Left cardiac atrium (tissue), 4 donors: ENCODE results near the gene CHST3. TPM values are rescaled to one million over a fixed set of nuclear protein-coding genes. Genes with fewer than 3 reads are reported as not detected.

ENCODE experiments used
- ATAC-seq, 2 donors: fragments of 200-7000 bp; cut with Tn5 transposase; one replicate each; pipeline ENCODE4 v1.9.1; 2020; ENCODE audit warnings: mild to moderate bottlenecking in 2 of 2, moderate library complexity in 2 of 2
- DNase-seq: peaks from one replicate; pipeline ENCODE4 v3.0.0-alpha.2; 2020
- intact Hi-C, 2 donors: fragments of 100-400 bp; cut with DNase I; formaldehyde crosslinking; loops; one replicate each; pipeline versions ENCODE4 v1.14.1 to v1.15.1; 2022 to 2023
- total RNA-seq, 2 donors: library from RNA; stranded (reverse); fragmentation: NEBNext Ultra II Directional; extraction: Animal tissue kit (Norgen Biotek cat#: 25700); gene quantifications; one replicate each; pipeline ENCODE4 v1.2.1, GENCODE V29; 2021
- donor health status: DM: no; HTN: yes; CAD: no.
- donor health status: DM: no; HTN: yes; CAD: no; lungs with severe emphysema.
- donor health status: DM: yes; HTN: yes; CAD: no.
- donor health status: Dilated cardiomyopathy.

Gene CHST3
- total RNA-seq, 2 donors from 2014 or later: 17.7 to 40.0 TPM

DNA sequence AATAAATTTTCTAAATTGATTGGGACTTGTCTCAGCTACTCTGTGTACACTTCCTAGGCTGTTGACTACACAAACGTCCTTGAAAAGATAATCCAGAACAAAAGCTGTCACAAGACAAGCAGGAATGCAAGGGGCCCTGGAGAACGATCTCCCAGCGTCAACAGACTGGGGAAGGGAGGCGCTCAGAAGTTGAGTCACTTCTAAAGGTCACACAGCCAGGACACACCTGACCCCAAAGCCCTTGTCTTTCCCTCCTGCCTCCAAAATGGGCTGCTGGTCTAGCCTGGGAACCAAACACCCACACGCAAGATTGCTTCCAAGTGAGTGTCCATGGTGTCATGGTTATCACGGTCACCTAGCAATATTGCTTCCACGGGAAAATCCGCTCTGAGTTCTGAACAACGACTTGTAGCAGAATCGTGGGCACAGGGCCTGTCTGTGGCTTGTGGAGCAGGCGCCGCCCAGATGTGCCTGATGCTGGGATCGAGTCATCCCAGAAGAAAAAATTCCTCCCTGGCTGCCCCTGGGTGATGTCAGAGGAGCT, 74.3 kb downstream of the CHST3 start:
- intact Hi-C loops: no loop called here
- no peak for ATAC-seq
- DNase-seq: no peak

DNA sequence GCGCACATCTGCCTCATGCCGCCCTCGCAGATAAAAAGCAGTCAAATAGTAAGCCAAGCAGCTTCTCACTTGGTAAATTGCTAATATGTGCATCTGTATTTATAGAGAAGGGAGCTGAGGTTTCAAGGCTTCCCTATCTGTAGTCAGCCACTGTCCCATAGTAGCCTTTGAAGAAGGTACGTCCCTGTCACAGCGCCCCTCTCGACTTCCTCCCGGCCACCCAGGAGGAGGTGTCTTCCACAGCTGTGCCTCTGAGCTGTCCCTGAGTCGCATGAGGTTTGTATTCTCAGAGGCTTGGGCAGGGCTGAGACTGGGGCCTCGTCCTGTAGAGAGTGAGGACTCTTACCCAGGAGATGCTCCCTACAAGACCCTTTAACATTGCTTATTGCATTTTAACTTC, 75.2 kb downstream of the CHST3 start:
- no peak for DNase-seq
- ATAC-seq: no peak
- intact Hi-C loops: no loop called here

DNA sequence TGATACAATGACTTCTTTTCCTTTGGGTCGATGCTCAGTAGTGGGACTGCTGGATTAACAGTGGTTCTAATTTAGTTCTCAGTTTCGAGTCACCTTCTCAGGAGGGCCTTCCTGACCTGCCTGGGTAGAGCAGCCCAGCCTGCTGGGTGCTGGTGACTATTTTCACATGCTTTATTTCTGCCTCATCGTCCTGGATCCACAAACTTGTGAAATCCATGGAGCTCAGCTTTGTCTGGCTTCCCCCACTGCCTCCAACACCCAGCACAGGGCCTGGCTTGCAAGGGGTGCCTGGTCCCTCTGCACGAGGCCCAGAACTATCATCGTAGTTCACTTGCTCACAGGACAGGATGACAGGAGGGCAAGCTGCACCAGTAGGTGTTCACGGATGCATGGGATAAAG, 77.3 kb downstream of the CHST3 start:
- intact Hi-C loops: no loop called here
- DNase-seq: no peak

DNA sequence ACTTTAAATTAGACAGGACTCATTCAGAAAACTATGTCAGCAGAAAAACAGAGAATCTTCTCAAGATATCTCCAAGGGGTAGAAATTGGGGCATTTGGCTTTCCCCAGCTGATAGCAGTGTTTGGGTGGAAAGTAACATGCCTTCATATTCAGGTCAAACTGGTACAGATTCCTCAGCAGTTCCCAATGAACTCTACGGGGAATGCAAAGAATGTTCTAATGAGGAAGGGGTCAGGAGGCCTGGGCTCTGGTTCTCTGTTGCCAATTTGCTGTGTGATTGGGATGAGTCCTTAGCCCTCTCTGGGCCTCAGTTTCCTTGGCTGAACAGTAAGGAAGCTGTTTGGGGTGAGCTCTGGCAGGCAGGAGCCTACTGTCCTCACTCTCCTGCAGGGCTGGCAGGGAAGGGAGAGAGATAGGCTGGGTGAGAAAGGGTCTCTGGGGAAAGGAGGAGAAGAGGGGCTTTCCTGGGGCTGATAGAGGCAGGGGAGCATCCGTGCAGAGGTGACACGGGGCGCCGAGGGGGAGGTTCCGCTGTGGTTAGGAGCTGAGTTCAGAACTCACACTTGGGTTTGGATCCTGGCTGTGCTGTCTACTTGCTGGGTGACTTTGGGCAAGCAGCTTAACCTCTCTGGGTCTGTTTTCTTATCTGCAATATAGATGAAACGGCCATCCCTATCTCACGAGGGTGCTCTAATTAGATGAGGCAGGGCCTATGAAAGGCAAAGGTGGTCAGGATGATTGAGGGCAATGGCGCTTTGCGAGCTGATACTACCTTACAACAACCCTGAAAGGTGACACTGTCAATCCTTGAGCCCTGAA, 79.0 kb downstream of the CHST3 start:
- ATAC-seq (no peak), DNase-seq (no peak)
- intact Hi-C loops: no loop called here

More for the DNA sequence above, 77.3 kb downstream of the CHST3 start:
- ATAC-seq: no peak

DNA sequence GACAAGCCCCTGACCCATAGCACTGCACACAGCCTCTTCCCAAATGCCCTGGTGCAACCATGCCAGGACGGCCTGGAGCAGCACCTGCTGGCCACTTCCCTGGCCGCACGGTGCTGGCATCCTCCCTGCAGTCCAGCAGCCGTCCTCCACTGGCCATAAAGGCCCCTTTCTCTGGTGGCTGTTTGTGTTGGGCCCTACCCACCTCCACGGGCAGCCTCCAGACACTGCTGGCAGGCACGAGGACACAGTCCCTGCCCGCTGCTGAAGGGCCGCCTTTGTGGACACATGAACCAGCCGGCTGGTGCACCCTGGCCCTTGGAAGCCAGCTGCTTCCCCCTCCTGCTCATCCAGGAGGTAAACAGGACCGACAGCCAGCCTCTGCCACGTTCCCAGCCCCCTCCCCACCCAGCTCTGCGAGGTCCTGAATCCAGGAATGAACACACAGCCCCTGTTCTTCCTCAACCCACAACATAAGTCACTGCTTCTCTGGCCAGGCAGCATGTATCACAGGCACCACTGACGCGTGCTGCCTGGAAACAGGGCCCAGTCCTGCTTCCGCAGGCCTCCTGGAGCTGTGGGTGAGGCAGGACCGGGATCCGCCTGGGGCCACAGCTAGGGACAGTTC, 80.3 kb downstream of the CHST3 start:
- no peak for DNase-seq
- intact Hi-C loops: loop anchor here in 1 of 2 donors (5.0 kb wide), 1 partner anchor 92 kb away; no protein-coding TSS in a partner anchor
- peak; percentile 78 to 81 for ATAC-seq

DNA sequence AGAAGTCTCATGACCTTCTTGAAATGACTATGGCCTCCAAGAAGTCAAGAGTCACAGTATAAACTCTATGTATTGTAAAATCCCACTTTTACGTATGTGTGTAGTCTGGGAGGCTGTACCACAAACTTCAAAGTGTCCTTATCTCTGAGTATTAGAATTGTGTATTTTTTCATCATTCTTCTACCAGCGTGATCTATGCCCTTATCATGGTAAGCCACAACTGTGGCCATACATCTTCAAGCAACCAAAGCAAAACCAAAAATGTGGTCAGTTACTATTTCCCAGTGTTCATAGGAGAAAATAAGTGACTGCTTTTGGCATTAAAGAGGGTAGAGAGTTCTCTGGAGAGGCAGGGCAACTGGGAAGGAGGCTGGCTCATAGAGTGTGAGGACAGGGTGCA, 81.4 kb downstream of the CHST3 start:
- ATAC-seq (no peak), DNase-seq (no peak)
- intact Hi-C loops: loop anchor here in 1 of 2 donors (5.0 kb wide), 1 partner anchor 93 kb away; no protein-coding TSS in a partner anchor

DNA sequence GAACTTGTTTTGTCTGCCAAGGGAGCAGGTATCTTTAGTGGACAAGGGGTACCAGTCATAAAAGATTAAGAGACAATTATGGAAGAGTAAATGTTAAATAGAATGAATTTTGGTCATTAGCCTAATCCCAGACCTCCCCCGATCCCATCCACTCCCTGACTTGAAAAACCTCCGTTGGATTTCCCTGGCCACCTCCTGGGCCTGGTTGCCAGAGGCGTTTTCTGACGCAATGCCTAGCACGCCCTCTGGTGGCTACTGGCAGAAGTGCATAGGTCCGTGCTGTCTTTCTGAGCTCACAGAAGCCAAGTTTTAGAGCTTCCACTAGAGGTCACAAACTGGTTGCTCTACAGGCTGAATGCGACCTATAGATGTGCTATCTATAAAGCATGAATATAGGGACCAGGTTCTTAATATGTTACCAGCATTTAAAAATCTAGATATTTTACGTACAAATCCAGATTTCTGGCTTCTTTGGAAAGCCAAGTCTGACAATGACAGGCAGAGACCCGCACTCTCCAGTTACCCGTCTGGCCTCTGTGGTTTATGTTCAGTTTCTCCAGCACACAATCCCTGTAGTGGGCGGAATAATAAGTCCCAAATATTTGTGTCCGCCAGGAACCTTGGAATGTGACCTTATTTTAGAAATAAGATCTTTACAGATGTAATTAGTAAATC, 84.4 kb downstream of the CHST3 start:
- DNase-seq (peak; percentile 91), ATAC-seq (peak; percentile 85 to 87)
- intact Hi-C loops: loop anchor here (1.0 to 5.0 kb wide), 4 partner anchors 92 to 174 kb away; no protein-coding TSS in a partner anchor

DNA sequence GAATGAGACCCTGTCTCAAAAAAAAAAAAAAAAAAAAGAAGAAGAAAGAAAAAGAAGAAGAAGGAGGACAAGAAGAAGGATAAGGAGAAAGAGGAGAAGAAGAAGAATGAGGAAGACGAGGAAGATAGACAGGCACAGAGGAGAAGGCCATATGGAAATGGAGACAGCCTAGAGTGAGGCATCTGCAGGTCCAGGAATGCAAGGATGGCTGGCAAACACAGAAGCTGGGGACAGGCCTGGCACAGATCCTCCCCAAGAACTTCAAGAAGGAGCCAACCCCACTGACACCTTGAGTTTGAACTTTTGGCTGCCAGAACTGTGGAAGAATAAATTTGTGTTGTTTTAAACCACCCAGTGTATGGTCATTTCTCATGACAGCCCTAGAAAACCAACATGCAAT, 85.3 kb downstream of the CHST3 start:
- intact Hi-C loops: loop anchor here (2.0 to 5.0 kb wide), 3 partner anchors 97 to 173 kb away; no protein-coding TSS in a partner anchor
- no peak for ATAC-seq
- no peak for DNase-seq

DNA sequence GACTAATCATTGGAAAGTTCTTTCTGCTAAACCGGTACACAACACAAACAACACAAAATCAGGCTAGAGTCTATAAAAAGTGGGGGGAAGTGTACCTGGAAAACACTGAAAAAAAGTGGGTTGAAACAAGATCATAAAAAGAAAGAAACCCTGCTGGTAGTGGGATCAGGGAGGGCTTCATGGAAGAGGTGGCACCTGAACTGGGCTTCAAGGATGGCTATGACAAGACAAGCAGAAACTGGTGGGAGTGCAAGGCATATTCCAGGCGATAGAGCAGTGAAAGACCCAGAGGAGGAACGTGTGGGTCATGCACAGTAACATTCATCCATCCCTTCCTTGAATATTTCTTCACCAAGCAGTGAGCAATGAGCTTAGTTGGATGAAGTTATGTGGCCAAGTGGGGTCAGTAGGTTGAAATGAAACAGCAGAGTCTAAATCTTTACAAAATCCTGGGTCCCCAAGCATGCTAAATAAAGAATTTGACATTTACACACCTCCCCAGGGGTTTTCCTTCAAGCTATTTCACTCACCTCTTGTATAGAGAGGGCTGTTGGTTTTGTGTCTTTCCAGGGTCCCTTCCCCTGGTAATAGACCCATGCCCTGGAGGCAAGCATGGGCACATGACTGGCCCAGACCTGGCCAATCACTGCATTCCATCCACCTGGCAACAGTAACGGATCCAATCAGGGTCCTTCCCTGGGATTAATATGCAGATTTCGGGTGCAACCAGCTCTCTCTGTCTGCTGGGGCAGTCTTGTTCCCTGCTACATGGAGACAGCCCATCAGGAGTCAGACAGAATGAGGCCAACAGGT, 86.0 kb downstream of the CHST3 start:
- DNase-seq: no peak
- intact Hi-C loops: loop anchor here (2.0 to 10.0 kb wide), 4 partner anchors 98 to 285 kb away; no protein-coding TSS in a partner anchor
- ATAC-seq: peak in 1 of 2 donors; percentile 16

DNA sequence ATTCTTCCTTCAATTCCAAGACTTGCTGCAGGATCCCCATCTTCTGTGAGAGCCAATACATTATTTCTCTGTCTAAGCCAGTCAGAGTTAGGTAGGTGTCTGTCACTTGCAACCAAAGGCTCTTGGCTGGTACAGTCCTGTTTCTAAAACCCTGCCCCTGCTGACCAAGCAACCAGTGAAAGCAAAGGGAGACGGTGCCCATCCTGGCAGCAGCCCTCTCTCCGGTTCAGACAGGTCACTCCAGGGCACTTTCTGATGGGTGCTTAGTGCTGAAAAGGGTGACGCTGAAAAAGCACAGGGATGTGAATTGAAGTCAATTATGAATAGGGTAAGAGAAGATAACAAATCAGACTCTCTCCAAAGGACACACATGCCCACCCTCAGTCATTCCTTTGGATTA, 86.7 kb downstream of the CHST3 start:
- intact Hi-C loops: loop anchor here in 1 of 2 donors (10.0 kb wide), 1 partner anchor 284 kb away; no protein-coding TSS in a partner anchor
- ATAC-seq: peak; percentile 23 to 58
- no peak for DNase-seq

DNA sequence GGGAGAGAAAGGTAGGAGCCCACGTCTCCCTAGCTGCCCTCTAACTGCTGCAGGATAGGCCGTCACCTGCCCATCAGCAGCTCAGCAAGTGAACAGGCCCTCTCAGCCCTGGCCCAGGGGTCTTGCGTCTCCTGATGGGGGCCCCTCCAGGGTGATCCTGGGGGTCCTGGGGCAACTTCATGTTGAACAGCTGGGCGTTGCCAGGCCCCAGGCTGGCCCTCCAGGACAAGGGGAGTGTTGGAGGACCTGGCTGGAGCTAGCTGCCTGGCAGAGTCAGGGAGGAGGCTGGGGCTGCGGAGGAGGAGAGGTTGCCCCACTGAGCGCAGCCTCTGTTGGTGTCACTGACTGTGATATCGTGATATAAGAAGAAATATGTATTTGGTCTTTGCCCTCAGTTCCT, 89.5 kb downstream of the CHST3 start:
- intact Hi-C loops: loop anchor here in 1 of 2 donors (10.0 kb wide), 1 partner anchor 281 kb away; no protein-coding TSS in a partner anchor
- DNase-seq: no peak
- no peak for ATAC-seq

DNA sequence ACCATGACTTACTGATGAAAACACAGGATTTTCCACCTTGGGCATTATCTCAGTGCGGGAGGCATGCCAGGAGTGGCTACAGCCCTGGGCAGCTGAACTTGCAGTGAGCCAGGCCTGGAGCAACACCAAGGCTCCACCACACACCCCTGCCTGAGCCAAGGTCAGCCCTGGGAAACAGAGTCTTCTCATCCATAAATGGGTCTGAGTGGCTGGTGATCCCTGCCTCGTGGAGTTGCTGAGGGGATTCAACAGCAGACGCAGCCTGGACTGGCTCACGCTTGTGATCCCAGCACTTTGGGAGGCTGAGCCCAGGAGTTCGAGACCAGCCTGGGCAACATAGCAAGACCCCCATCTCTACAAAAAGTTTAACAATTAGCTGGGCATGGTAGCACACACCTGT, 91.9 kb downstream of the CHST3 start:
- intact Hi-C loops: loop anchor here in 1 of 2 donors (10.0 kb wide), 1 partner anchor 279 kb away; no protein-coding TSS in a partner anchor

DNA sequence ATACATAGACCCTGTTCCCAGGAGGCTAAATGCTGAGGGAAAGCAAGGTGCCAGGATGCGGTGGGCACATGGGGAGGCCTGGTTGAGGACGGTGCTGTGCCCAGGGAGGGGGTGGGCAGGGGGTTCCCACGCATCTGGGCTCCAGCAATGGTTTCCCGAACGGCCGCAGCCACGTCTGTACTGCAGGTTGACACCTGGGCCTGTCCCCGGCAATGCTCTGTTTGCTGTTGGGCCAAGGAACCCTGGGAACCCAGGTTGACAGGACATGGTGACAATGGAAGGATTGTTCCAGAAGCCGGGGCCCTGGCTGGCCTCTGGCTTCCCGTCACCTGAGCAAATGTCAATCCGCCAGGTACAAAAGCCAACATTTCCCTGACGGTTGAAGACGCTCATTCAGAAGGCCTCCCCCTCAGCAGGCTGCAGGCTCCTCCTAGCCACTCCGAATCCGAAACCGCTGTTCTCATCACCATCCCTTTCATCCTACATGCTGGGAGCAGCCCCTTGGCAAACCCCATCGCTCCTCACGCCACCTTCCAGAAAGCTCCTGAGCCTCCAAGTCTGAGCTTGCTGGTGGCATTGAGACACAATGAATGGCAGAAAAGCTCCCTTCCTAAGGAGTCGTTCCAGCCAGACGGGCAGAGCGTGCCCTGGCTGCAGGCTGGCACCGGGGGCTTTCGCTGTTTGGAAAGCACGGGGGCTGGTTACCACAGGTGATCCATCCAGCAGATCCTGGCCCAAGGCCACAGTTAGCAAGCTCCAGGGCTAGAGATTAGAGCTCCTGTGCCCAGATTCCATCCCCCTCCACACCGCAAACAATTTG, 92.9 kb downstream of the CHST3 start:
- no peak for ATAC-seq
- no peak for DNase-seq
- intact Hi-C loops: loop anchor here in 1 of 2 donors (10.0 kb wide), 1 partner anchor 278 kb away; no protein-coding TSS in a partner anchor

More for the DNA sequence above, 91.9 kb downstream of the CHST3 start:
- DNase-seq: no peak
- peak; percentile 38 to 59 for ATAC-seq

DNA sequence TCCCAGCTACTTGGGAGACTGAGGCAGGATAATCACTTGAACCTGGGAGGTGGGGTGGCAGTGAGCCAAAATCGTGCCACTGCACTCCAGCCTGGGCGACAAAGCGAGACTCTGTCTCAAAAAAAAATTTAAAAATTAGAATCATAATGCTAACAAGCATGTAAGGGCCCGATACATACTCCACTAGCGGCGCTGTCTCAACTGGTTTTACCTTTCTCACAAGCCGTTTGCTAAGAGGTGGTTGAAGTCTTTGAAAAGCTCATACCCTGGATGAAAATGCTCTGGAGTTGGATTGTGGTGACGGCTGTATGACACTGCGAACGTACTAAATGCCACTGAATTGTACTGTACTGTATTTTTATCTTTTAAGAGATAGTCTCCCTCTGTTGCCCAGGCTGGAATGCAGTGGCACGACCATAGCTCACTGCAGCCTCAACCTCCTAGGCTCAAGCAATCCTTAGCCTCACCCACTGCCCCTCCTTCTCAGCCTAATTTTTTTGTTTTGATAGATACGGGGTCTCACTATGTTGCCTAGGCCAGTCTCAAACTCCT, 94.2 kb downstream of the CHST3 start:
- ATAC-seq: peak in 1 of 2 donors; percentile 8
- no peak for DNase-seq
- intact Hi-C loops: loop anchor here in 1 of 2 donors (10.0 kb wide), 1 partner anchor 276 kb away; no protein-coding TSS in a partner anchor

DNA sequence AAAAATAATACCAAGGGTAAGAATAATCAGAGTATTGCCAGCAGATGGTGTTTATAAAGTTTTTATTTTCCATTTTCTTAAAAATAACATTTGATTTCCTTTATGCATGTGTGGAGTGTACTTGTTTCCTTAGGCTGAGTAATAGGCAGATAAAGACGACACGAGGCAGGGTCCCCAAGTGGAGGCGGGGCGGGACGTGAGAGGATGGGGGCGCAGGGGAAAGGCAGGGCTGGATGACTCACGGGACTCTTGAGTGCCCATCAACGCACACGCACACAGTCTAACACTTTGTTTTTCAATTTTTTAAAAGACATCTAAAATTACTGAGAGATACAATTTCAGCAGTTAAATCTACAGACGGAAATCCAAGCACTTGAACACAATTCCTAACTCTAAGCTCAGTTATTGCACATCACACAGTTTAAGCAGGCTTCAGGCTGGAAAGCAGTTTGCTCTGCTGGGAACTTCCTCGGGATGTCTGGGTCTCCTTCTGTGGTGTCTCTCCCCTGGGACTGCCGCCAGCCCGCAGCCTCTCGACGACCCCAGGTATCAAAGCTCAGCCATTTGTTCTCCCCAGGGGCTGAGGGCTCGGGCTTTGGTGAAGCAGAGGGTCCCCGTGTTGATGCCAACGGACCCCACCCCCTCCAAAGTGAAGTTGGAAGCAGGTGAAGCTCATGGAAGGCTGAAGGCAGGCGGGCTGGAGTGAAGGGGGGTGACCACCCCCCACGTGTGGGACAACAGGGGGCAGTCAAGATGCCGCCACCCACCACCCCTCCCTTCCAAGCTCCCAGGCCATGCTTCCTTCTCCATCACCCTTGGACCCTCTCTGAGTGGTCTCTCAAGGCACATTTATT, 95.0 kb downstream of the CHST3 start:
- intact Hi-C loops: loop anchor here in 1 of 2 donors (10.0 kb wide), 1 partner anchor 276 kb away; no protein-coding TSS in a partner anchor
- ATAC-seq: peak; percentile 13 to 17

More for the DNA sequence above, 95.0 kb downstream of the CHST3 start:
- DNase-seq: no peak
